Lung microvascular endothelial cell (primary cell): ENCODE data around the gene SEC11C. TPM values are rescaled to one million over a fixed set of nuclear protein-coding genes. Genes with fewer than 3 reads are reported as not detected.

Experiments
- total RNA-seq: library from RNA; depleted of rRNA; stranded (reverse); fragments of >200 nt; gene quantifications from 2 replicates; pipeline ENCODE4 v1.2.1, GENCODE V29; 2014

Gene SEC11C
- total RNA-seq, 1 donor from 2014 or later: 21.4 TPM

Other genes starting within 250 kb of the SEC11C start
- not detected in 2 replicates for gene GRP, start 80.3 kb downstream of the SEC11C start, total RNA-seq
- not detected in 2 replicates for gene RAX, start 133.6 kb downstream of the SEC11C start, total RNA-seq
- gene CPLX4, start 178.8 kb downstream of the SEC11C start, total RNA-seq: not detected in 2 replicates
- 66.0 and 78.2 TPM in 2 replicates for gene LMAN1, start 219.4 kb downstream of the SEC11C start, total RNA-seq